Cardiac muscle cell (in vitro differentiated cells and primary cell): ENCODE results near the gene TSPEAR. TPM values are rescaled to one million over a fixed set of nuclear protein-coding genes. Genes with fewer than 3 reads are reported as not detected.
A peak's percentile ranks its signal among the peaks of the same experiment; 100 is the strongest.

Source experiments
- DNase-seq, 2 donors: peaks; one replicate each; pipeline versions ENCODE4 v3.0.0 to v3.0.0-alpha.2; 2010 to 2017; ENCODE audit warnings: low read depth in 1 of 2, low spot score in 1 of 2
- H3K27ac ChIP-seq: fragments of 200-600 bp; sonication (generic); 2 replicates; pipeline ENCODE4 v1.5.1; 2016
- H3K27me3 ChIP-seq: fragments of 200-600 bp; sonication (generic); 2 replicates; pipeline ENCODE4 v1.6.0; 2016; ENCODE audit warnings: control low read depth
- H3K36me3 ChIP-seq: fragments of 200-600 bp; sonication (generic); 2 replicates; pipeline ENCODE4 v1.5.1; 2016; ENCODE audit warnings: control low read depth
- H3K4me1 ChIP-seq: fragments of 200-600 bp; sonication (generic); 2 replicates; pipeline ENCODE4 v1.8.1; 2017; ENCODE audit warnings: low read depth, mild to moderate bottlenecking, mixed run types
- H3K4me3 ChIP-seq: fragments of 200-600 bp; sonication (generic); 2 replicates; pipeline ENCODE4 v1.5.1; 2016; ENCODE audit warnings: mild to moderate bottlenecking
- H3K9me3 ChIP-seq: fragments of 200-600 bp; sonication (generic); 2 replicates; pipeline ENCODE4 v1.5.1; 2017; ENCODE audit warnings: low read depth, mild to moderate bottlenecking, control low read depth
- polyA plus RNA-seq: library from polyadenylated mRNA; unstranded; fragments of >200 nt; fragmentation: Nextera tagmentation; extraction: Ambion mirVana; gene quantifications from 2 replicates; pipeline ENCODE4 v1.2.1, GENCODE V29; 2016
- total RNA-seq: library from RNA; depleted of rRNA; stranded (reverse); fragments of >200 nt; gene quantifications from 2 replicates; pipeline ENCODE4 v1.2.3, GENCODE V29; 2016
- TF ChIP-seq, protein P1 (sequence below): IDR thresholded peaks from 2 replicates; pipeline ENCODE4 v1.5.1; 2012; ENCODE audit warnings: low read depth, mild to moderate bottlenecking, low read length

The TSPEAR gene
- total and polyA plus RNA-seq, 2 experiments from 2014 or later: 2.8 to 3.4 TPM

DNA sequence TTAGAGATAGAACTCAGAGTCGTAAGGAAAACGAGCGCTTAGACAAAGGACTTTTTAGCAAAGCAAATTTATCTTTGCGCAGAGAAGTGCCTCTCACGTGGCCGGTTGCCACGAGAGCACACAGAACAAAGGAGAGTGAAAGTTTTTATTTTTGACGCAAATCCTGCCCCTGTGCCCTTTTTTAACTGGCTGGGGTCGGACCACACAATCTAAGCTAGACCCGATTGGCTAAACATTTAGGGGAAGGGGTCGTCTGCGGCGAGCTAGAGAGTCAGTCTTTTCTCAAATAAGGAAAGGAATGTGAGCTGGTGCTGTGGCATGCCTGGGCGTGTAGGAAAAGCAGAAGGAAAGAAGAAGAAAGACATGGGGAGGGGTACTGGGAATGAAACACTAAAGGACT lies 162.4 kb downstream of the TSPEAR start:
- H3K9me3 ChIP-seq: no peaks in the 10 kb centered on the region
- peak in 1 of 2 donors; percentile 66 for DNase-seq

DNA sequence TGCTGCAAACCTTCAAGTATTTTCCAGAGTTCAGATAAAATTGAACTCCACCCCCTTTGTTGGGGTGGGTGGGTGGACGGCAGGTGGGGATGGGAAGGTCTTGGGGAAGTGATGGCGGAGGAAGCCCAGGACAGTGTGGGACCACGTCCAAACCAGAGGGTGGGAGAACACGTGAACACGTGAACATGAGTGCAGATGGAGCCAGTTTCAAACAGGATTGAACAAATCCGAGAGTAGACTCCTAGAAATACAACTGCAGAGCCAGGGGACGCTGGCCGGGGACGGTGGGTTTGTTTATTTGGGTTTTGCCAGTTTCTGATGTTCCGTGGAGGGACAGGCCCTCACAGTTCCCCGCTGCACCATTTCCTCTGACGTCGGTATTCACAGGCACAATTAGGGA lies 163.0 kb downstream of the TSPEAR start:
- H3K27ac ChIP-seq: peak overlapping the region; percentile 89
- no peak overlapping the region for H3K4me3 ChIP-seq
- TF ChIP-seq, protein P1, sequence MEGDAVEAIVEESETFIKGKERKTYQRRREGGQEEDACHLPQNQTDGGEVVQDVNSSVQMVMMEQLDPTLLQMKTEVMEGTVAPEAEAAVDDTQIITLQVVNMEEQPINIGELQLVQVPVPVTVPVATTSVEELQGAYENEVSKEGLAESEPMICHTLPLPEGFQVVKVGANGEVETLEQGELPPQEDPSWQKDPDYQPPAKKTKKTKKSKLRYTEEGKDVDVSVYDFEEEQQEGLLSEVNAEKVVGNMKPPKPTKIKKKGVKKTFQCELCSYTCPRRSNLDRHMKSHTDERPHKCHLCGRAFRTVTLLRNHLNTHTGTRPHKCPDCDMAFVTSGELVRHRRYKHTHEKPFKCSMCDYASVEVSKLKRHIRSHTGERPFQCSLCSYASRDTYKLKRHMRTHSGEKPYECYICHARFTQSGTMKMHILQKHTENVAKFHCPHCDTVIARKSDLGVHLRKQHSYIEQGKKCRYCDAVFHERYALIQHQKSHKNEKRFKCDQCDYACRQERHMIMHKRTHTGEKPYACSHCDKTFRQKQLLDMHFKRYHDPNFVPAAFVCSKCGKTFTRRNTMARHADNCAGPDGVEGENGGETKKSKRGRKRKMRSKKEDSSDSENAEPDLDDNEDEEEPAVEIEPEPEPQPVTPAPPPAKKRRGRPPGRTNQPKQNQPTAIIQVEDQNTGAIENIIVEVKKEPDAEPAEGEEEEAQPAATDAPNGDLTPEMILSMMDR: no peak
- H3K9me3 ChIP-seq: no peaks in the 10 kb centered on the region
- peaks cover 14% of the 10 kb centered on the region for H3K4me1 ChIP-seq
- no peak for DNase-seq
- no peaks in the 10 kb centered on the region for H3K27me3 ChIP-seq
- no peaks in the 10 kb centered on the region for H3K36me3 ChIP-seq

More for the DNA sequence above, 162.4 kb downstream of the TSPEAR start:
- Histone ChIP-seq H3K36me3 (no peaks in the 10 kb centered on the region), H3K4me3 (no peak overlapping the region), H3K27me3 (no peaks in the 10 kb centered on the region), H3K4me1 (peaks cover 14% of the 10 kb centered on the region), H3K27ac (peak overlapping the region; percentile 89)
- TF ChIP-seq, protein P1: no peak

DNA sequence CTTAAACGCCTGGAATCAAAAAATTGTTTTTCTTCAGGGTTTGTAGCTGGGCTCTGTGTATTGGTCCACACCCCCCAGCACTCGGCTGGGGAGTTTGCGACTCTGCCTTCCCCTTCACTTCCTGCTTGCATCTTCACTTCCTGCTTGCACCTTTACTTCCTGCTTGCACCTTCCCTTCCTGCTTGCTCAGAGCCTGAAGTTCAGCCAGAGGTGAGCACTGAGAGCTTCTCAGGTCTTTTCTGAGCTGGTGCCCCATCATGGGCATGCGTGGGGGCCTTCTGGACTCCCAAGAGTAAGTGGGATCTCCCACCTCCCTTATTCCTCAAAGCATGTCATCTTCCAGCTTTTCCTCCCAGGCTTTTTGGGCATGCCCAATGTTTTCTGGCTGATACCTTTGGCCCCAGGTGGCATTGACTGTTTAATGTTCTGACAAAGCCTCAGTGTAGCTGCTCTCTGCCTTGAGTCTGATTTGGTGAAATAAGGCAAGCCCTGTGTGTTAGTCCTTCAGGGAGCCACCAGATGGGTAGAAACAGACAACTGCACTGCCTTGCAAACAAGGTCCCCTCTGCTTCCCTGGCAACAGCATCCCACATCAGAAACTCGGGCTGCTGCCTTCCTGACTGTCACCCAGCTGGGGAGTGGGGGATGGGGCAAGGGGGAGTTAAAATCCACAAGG lies 163.6 kb downstream of the TSPEAR start:
- no peaks in the 10 kb centered on the region for H3K27me3 ChIP-seq
- no peak overlapping the region for H3K27ac ChIP-seq
- H3K4me3 ChIP-seq: no peak overlapping the region
- H3K4me1 ChIP-seq: peaks cover 14% of the 10 kb centered on the region
- no peaks in the 10 kb centered on the region for H3K36me3 ChIP-seq
- DNase-seq: no peak
- TF ChIP-seq, protein P1: no peak
- H3K9me3 ChIP-seq: no peaks in the 10 kb centered on the region

DNA sequence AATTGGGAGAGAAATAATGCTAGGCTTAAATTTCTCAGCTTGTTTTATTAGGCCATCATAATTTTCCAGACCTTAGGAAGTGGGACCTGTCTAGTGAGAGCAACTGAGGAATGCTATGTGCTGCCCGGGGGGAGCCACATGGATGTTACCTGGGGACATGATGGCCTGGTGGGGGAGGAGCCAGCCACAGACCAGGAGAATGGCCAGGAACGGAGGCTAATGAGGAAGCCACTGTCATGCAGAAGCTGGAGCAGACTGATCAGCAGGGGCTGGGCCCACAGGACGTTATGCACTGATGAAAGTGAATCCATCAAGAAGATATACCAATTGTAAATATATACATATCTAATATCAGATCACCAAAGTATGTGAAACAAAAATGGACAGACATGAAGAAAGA lies 166.8 kb downstream of the TSPEAR start:
- peaks cover 14% of the 10 kb centered on the region for H3K4me1 ChIP-seq
- no peak overlapping the region for H3K27ac ChIP-seq
- no peak for DNase-seq
- no peaks in the 10 kb centered on the region for H3K27me3 ChIP-seq
- TF ChIP-seq, protein P1: no peak
- H3K9me3 ChIP-seq: no peaks in the 10 kb centered on the region
- no peaks in the 10 kb centered on the region for H3K36me3 ChIP-seq
- no peak overlapping the region for H3K4me3 ChIP-seq

DNA sequence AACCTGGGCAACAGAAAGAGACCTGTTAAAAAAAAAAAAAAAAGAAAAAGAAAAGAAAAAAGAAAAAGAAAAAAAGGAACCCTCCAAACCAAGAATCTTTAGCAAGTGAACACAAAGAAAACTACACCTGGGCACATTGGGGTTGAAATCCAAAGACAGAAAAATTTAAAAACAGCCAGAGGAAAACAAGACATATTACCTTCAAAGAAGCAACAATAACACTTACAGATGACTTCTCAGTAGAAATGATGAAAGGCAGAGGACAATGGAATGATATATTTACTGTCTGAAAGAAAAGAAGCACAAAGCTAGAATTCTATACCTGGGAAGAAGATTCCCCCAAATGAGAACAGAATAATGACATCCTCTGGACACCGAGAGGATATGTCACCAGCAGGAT lies 168.7 kb downstream of the TSPEAR start:
- TF ChIP-seq, protein P1: no peak
- Histone ChIP-seq H3K4me3 (no peak overlapping the region), H3K36me3 (no peaks in the 10 kb centered on the region), H3K9me3 (no peaks in the 10 kb centered on the region), H3K27ac (no peak overlapping the region), H3K4me1 (no peaks in the 10 kb centered on the region), H3K27me3 (no peaks in the 10 kb centered on the region)
- DNase-seq: no peak
